LNCAP (cell line): ENCODE measurements around the gene GNA12.

Experiments used
- CTCF ChIP-seq: fragments of 450-650 bp; IDR thresholded peaks from 2 replicates; pipeline ENCODE4 v1.5.1; 2017; ENCODE audit warnings: mild to moderate bottlenecking

Gene GNA12

GRCh38 chr7:2732959-2733584, 111.0 kb downstream of the GNA12 start:
- no peak for TF ChIP-seq CTCF

GRCh38 chr7:2732388-2732787, 111.7 kb downstream of the GNA12 start:
- TF ChIP-seq CTCF: no peak

DNA sequence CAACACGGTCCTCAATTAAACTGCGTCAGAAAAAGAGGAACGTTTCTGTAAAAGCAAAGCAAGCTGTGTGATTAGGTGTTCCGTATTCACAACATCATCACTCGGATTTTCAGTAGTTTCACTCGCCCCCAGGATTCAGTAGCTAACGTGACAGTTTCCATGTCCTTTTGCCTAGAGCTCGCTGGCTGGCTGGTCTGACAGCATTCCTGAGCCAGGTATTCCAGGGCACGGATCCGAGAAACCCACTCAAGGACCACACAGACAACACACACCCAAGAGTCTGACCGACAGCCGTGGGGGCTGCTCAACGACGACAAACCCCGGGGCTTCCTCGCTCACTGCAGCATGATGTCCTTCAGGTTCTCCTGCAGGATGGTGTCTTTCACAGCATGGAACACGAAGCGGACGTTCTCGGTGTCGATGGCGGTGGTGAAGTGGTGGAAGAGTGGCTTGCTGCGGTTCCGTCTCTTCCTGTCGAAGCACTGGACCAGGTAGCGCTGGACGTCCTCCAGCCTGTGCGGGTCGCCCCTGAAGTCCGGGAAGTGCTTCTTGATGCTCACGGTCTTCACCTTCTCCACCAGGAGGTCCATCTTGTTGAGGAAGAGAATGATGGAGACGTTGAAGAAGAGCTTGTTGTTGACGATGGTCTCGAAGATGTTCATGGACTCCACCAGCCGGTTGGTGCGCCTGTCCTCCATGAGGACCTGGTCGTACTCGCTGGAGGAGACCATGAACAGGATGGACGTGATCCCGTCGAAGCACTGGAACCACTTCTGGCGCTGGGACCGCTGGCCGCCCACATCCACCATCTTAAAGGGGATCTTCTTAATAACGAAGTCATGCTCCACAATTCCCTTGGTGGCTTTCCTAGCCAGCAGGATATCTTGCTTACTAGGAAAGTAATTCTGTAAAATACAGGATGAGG, 113.0 kb downstream of the GNA12 start:
- no peak for TF ChIP-seq CTCF

DNA sequence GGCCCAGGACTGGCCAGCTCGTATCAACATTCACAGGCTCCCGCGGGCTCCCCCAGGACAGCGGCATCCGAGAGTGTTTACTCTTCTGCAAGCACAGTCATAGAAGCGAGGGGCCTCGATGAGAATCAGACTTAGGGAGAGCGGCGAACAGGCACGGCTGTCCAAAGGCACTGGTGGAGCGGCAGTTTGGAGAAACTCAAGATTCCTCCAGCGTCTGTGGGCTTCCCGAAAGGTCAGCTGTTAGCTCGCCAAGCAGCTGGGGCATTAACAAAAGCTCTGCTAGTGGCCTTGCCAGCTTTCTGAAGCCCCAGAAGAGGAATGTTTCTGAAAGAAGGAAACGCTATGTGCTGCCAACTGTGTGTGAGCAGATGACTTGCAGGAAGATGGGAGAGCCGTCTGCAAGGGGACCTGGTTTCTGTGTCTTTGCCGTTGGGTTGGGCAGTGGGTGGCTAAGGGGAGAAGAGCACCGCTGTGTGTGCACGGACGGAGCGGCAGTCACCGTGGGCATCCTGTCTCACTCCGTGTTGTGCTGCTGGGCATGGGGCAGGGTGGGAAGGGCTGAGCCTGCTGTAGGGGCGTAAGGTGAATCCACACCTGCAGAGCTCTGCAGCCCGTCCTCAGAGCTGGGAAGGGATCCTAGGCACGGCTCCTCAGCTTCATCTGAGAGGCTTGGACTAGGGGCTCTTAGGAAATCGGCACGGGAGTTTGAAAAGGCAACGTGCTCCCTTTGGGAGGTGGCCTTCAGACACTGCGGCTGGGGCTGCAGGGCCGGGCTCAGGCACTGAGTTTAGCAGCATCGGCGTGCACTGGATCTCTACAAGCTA, 114.0 kb downstream of the GNA12 start:
- TF ChIP-seq CTCF: no peak

DNA sequence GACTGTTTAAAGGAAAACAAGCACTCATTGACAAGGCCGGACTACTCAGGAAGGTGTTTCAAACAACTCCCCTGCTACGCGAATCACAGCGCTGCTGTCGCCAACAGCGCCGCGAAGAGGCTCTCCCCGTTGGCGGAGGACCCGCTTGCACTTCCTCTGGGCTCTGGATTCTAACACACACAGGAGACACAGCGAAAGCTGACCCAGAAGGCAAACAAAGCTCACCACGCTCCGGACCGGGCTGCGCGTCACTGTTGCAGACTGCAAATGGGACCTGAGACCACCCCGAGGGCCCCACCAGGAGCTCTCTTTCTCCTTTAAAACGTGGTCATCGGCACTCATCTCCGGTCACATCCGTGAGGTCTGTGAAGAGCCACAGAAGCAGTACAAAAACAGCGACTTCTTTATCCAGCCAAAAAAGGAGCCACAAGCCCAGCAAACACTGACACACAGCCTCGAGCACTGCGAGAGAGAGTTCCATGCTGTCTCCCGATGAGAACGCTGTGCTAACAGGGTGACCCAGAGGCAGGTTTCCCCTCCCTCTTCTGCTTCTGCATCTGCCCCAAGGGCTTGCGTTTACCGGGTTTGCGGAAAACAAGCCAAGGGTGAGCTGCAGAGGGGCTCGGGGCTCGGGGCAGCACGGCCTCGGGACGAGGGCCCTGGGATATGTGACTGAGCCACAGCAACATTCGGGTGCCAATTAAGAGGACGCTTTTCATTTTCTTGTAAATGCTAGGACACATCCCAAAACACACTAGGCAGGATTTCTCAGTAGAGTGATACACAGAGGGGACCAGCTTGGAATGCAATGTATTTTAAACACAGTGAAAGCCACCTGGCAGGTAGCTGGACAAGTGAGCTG, 114.8 kb downstream of the GNA12 start:
- no peak for TF ChIP-seq CTCF

GRCh38 chr7:2728316-2729030, 115.6 kb downstream of the GNA12 start:
- TF ChIP-seq CTCF: no peak
